HFF-Myc (cell line): ENCODE data around the gene PFDN6.
A peak's percentile ranks its signal among the peaks of the same experiment; 100 is the strongest.

Experiments used
- DNase-seq: peaks from one replicate; pipeline ENCODE4 v3.0.0-alpha.2; 2011; ENCODE audit warnings: low read depth; ENCODE audit errors: extremely low read depth
- H3K4me3 ChIP-seq: replicated peaks from 2 replicates; pipeline ENCODE4 v1.5.1; 2011; ENCODE audit warnings: low read depth, mild to moderate bottlenecking, control low read depth, low read length
- TF ChIP-seq, protein P1 (sequence below): IDR thresholded peaks from 2 replicates; pipeline ENCODE4 v1.5.1; 2012; ENCODE audit warnings: mild to moderate bottlenecking, low read depth, low read length, control low read depth; ENCODE audit errors: missing control alignments

Gene PFDN6

DNA sequence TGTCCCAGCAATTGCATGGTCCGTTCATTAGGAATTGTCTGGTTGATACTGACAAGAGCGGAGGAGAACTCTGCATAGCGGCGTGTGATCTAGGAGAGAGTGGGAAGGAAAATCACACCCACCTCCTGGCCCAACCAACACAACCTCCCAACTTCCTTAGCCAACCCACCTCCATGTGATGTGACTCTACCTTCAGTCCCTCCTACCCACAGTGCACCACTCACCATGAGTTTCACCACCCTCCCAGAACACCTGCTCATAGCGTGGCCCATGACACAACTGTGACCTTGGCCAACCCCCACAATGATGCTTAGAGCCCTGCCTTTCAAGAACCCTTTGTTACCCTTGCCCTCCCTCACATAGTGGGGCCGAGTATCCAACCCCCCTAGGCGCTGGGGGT lies 25.4 kb upstream of the PFDN6 start:
- TF ChIP-seq, protein P1, sequence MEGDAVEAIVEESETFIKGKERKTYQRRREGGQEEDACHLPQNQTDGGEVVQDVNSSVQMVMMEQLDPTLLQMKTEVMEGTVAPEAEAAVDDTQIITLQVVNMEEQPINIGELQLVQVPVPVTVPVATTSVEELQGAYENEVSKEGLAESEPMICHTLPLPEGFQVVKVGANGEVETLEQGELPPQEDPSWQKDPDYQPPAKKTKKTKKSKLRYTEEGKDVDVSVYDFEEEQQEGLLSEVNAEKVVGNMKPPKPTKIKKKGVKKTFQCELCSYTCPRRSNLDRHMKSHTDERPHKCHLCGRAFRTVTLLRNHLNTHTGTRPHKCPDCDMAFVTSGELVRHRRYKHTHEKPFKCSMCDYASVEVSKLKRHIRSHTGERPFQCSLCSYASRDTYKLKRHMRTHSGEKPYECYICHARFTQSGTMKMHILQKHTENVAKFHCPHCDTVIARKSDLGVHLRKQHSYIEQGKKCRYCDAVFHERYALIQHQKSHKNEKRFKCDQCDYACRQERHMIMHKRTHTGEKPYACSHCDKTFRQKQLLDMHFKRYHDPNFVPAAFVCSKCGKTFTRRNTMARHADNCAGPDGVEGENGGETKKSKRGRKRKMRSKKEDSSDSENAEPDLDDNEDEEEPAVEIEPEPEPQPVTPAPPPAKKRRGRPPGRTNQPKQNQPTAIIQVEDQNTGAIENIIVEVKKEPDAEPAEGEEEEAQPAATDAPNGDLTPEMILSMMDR: no peak
- no peak overlapping the region for H3K4me3 ChIP-seq
- no peak for DNase-seq

DNA sequence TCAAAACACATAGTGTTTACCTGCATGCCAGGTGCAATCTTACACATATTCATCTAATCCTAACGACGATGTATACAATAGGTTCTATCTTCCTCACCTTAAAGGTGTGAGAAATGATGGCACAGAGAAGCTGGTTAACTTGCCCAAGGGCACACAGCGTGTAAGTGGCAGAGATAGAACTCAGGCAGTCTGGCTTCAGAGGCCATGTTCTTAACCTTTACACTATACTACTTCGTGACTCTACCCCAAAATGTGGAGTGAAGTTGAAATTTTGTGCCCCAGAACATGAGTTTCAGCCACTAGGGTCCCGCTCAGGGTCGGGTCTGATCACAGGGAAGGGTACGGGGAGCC lies 18.3 kb upstream of the PFDN6 start:
- DNase-seq: no peak
- TF ChIP-seq, protein P1: no peak
- H3K4me3 ChIP-seq: peak overlapping the region; percentile 87

DNA sequence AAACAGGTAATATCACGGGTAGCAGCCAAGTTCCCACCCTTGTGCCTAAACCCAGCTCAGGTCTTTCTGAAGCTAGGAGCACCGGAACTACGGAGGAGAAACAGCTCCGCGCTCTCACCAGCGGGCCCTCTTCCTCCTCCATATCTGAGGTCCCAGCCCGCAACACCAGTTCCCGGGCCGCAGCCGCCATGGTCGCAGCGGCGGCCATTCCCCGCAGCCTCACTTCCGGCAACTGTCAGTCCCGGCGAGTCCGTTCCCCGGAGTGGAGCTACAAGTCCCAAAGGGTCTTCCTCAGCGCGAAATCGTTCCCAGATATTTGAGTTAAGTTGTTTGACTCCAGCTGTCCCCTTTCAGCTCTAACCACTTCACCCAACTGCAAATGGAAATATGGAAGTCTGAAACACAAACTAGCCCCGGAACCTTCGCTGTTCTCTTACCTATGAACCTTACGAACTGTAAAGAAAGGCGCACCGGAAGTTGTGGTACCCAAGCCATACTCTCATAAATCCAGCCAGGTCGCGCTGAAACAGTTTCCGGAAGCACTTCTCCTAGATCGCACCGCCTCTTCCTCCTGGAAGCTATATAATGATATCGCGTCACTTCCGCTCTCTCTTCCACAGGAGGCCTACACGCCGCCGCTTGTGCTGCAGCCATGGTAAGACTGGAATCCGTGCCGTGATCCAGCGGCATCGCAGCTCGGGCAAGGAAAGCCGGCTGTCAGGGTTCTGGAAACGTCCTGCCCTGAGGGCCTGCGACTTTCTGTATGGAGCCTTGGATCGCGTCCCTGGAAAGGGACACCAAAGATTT lies 17.7 kb upstream of the PFDN6 start, which contains the start of the genes RPS18 and VPS52:
RPS18 (plus strand) TSS at position 608 of the 807 bp plus-strand sequence; CDS start at position 653, 45 bp downstream.
VPS52 (minus strand) TSS at position 409 of the 807 bp plus-strand sequence; CDS start at position 208, 201 bp downstream.
- DNase-seq: peak; percentile 98
- H3K4me3 ChIP-seq: peak within 1 kb of the TSS; percentile 87
- TF ChIP-seq, protein P1: no peak

DNA sequence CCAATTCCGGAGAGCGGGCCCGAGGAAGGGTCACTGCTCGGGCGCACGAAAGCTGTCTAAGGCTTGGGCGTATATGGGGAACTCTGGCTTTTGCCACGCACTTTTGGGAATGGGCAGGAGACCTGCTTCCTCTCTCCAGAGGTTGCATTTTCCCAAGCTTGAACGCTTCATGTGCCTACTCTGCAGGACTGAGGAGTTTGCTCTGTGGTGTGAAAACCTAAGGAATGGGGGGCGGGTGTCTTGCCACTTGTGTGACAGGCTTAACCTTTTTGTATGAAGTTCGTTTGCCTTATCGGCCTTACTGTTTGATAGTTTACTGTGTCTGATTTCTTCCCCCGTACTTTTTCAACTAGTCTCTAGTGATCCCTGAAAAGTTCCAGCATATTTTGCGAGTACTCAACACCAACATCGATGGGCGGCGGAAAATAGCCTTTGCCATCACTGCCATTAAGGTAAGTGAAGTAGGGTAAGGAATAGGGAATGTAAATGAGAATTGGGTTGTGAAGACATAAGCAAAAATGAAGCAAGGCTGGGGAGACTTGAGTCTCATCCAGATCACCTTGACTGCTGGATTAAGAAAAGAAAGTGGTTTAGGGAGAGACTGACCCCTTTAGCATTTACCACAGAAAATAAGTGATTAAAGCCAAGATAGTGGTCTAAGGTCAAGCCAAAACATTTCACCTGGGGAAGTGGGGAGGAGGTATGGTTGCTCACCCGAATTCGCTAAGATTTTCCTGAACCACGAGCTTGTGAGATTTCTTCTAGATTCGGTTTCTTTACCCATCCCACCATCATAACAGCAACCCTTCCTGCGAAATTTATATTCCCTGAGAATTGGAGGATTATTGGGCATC lies 16.9 kb upstream of the PFDN6 start:
- TF ChIP-seq, protein P1: no peak
- no peak for DNase-seq
- peak overlapping the region; percentile 87 for H3K4me3 ChIP-seq

DNA sequence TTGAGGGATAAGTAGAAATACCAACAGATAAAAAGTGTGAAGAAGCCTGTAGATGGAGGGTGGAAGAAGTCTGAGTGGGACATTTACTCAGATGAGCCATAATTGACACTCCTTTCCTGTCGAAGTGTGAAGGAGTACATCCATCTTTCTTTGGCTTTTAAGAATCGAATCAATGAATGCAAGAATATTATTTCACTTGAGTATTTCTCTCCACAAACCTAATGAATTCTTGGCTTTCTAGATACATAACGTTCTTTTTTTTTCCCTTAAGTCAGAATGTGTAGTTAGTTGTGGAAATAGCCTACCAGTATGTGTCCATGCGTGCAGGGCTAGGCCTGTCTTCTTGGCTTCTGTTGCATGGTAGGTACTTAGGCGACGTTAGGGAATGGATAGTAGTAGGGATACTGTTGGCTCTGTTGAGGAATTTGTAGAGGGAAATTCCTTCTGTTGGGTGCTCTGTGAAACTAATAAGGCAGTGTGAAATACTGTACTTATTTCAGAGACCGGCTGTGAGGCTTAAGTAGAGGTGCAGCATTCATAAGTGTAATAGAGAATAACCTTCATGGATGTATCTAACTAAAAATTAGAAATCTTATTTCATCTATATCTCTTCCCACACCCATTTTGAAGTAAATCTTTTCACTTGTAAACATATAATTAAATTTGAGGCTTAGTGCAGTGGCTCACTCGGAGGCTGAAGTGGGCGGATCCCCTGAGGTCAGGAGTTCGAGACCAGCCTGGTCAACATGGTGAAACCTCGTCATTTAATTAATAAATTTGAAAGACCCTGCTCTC lies 16.1 kb upstream of the PFDN6 start:
- H3K4me3 ChIP-seq: peak overlapping the region; percentile 87
- DNase-seq: no peak

More for the DNA sequence above, 16.1 kb upstream of the PFDN6 start:
- TF ChIP-seq, protein P1: no peak
